Brain pericyte (primary cell): ENCODE results near the gene POLR3E.

Experiments
- DNase-seq: peaks from one replicate; pipeline ENCODE4 v3.0.0-alpha.2; 2012; ENCODE audit warnings: low read depth, low spot score

POLR3E gene

DNA sequence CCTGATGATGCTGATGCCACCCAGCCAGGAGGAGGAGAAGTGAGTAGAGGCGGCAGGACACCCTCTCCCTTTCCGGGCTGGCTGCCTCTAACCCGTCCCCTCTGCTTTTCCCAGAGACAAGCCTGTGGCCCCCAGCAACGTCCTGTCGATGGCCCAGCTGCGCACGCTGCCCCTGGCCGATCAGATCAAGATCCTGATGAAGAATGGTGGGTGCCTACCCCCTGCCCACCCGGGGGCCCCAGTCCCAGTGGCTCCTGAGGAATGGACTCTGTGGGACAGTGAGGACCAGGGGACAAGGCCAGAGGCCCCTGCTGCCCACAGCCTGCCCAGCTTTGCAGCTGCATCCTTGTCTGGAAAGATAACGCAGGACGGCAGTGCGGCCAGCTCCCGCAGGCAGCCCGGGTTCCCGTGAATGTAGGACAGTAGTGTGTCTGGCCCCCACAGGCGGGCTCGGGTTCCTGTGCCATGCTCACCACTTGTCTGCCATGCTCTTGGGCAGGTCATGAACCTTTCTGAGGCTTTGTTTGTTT, 19.9 kb downstream of the POLR3E start:
- no peak for DNase-seq

GRCh38 chr16:22317625-22318024, 20.4 kb downstream of the POLR3E start:
- DNase-seq, result no peak

GRCh38 chr16:22318690-22319358, 21.6 kb downstream of the POLR3E start:
- DNase-seq, result no peak

DNA sequence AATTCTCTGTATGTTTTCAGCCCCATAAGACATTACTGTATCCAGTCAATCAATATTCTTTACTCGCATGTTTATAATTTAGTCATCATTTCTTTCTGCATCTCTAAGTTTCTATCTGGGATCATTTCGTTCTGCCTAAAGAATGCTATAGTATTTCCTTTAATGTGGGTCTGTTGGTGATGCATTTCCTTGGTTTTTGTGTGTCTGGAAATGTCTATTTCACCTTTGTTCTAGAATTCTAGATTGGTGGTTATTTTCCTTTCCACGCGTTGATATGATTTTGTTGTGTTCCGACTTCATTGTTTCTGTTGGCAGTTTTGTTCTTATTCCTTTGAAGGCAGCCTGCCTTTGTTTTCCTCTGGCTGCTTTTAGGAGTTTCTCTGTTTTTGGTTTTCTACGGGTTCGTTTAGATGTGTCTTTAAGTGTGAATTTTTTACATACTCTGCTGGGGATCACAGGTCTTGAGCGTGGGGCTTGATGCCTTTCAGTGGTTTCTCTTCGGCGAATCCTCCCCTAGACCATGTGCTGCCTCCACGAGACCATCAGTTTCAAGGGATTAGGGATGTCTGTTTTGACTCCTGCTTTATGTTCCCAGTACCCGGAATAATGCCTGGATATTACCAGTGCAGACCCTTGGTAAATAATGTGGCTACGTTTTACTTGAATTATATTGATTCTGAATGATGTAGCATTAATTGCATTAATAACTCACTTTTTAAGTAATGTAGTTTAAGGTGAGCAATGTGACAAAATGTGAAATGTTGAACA, 23.5 kb downstream of the POLR3E start:
- DNase-seq, result no peak

GRCh38 chr16:22321340-22322001, 24.3 kb downstream of the POLR3E start:
- no peak for DNase-seq

GRCh38 chr16:22322021-22322471, 24.8 kb downstream of the POLR3E start:
- no peak for DNase-seq

- no peak for DNase-seq
These were observed 25.5 kb downstream of the POLR3E start for GRCh38 chr16:22322741-22323140.

GRCh38 chr16:22323173-22323958, 26.2 kb downstream of the POLR3E start:
- DNase-seq, result no peak

DNA sequence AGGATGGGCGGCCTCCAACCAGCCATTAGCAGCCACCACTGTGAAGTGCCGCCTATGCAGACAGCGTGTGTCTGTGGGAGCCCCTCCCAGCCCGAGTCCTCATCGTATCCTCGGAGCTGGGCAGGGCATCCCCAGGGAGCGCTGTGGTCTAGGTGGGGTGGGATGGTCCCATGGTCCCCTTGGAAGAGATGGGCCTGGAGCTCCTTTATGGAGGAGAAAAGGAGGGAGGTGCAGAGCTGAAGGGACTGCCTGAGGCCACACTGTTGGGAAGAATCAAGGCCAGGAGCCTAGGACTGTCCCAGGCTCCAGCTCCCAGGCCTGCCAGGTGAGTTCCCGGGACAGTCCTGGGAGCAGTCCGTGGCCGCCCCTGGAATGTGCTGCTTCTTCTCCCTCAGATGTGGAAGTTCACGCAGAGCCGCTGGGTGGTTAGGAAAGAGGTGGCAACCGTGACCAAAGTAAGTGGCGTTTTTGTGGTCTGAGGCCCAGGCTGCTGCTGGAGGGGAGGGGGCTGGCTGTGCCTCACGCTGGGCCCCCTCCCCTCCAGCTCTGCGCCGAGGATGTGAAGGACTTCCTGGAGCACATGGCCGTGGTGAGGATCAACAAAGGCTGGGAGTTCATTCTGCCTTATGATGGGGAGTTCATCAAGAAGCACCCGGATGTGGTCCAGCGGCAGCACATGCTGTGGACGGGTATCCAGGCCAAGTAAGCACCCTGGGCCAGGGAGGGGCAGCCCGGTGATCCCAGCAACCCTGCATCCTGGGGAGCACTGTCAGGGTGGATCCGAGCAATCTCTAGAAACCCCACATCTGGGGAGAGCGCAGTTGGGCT, 27.0 kb downstream of the POLR3E start:
- no peak for DNase-seq

DNA sequence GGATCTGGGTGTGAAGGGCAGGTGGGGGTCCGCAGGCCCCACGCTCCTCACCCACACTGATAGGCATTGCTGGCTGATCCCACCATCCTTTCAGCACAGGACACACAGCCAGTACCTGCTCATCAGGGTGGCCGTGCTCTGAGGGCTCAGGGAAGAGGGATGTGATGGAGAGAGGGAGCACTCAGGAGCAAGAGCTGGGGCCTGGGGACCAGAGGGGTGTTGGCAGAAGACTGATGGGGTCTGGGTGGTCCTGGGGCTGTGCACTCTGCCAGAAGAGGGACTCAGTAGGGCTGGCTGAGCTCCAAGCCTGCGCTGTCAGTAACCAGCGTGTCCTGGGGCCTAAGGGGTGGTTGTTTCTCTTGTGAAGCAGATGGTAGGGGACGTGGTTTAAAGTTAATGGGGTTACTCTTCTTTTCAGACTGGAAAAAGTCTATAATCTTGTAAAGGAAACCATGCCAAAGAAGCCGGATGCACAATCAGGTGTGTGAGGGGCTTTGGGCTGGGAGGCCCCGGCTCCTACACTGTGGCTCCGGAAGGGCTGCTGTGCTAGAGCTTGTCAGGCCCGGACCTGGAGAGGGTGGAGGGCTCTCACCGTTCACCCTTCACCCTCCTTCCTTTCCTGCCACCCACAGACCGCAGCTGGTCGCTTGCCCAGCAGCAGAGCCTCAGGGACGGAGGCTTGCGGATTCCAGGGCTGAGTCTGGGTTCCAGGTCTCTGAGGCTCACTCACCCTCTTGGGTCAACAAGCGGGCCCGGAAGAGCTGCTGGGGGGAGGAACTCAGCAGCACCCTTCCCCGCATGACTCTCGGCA, 27.8 kb downstream of the POLR3E start:
- DNase-seq, result no peak

GRCh38 chr16:22325598-22326368, 28.6 kb downstream of the POLR3E start:
- no peak for DNase-seq

GRCh38 chr16:22326369-22326652, 29.1 kb downstream of the POLR3E start:
- DNase-seq, result no peak

DNA sequence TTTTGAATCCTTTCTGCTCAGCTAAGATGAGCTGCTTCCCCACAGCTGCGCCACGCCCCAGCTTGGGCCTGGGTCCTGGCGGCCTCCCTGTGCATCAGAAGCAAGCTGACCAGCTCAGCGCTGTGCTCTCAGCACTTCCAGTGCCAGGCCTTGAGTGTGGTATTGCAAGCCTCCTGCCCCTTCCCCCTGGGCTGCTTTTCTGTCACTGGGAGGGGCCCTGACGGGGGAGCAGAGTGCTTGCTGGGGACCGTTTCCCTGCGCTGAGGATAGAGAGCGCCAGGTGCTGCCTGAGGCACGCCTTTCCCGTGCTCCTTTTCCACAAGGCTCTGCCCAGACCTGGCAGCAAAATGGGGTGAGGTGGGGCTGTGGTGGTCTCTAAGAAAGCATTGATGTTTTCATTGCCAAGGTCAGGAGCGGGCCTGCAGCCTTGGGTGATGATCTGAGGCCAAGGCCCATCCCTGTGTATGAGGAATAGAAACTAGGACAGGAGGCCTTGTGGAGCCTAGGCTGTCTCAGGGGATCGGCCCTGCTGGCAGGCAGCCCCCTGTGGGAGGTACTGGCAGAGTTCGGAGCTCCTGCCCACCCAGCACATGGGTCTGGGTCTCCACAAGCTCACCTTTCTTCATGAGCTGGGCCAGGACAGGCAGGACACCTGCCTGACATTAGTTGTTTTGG, 29.7 kb downstream of the POLR3E start:
- no peak for DNase-seq

GRCh38 chr16:22327446-22327775, 30.2 kb downstream of the POLR3E start:
- DNase-seq, result no peak

- DNase-seq, result no peak
These were observed 31.0 kb downstream of the POLR3E start for GRCh38 chr16:22328081-22328725.

GRCh38 chr16:22329199-22329695, 32.0 kb downstream of the POLR3E start:
- no peak for DNase-seq

GRCh38 chr16:22330326-22330725, 33.1 kb downstream of the POLR3E start:
- no peak for DNase-seq

DNA sequence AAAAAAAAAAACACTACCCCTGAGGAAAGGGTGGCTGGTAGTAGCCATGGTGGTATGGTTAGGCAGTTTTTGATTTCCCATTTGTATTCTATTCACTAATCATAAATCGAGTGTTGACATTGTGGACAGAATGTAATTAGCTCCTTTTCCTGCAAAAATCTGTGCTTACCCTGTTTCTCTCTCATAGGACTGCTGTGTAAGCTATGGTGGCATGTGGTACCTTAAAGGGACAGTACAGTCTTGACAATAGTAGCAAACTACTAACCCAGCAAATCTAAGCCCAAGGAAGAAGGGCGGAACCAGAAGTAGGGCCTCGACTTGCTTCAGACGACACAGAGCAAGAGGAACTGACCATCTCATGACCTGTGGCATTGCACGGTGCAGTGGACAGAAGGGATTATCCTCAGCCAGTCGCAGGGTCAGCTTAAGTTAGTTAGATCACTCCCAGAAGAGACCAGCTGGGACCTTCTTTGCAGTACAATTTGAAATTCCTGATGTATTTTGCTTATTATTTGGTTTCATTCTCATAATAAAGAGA, 36.3 kb downstream of the POLR3E start:
- DNase-seq, result no peak
